PC-9 (cell line): ENCODE measurements around the gene PRELID1.

Experiments used
- CTCF ChIP-seq: fragments of 200-600 bp; sonication (generic); conservative IDR thresholded peaks from 2 replicates; pipeline ENCODE4 v1.6.1; 2017; ENCODE audit warnings: mixed run types, antibody characterized with exemption, mild to moderate bottlenecking, moderate library complexity
- EZH2 ChIP-seq: fragments of 200-600 bp; sonication (generic); IDR thresholded peaks from 2 replicates; pipeline ENCODE4 v1.8.0; 2017; ENCODE audit warnings: antibody characterized with exemption, low read depth

GRCh38 chr5:177300236-177300880 lies 3.2 kb upstream of the PRELID1 start:
- TF ChIP-seq EZH2 = no peak
- no peak for TF ChIP-seq CTCF
